Activated T-helper 17 cell treated with anti-CD3 and anti-CD28 coated beads, Interleukin-2, amount 50 U/mL, for 72 hours (primary cell): Measurements from ENCODE around the gene FAM9C. TPM values are rescaled to one million over a fixed set of nuclear protein-coding genes. Genes with fewer than 3 reads are reported as not detected.
"Not testable (repeated sequence)": the region's sequence is repeated elsewhere in the genome, so short reads cannot be mapped to it uniquely, and the experiment has no call there.

Experiments
- ATAC-seq: fragments of 150-1000 bp; cut with Tn5 transposase; replicated peaks from 2 replicates; pipeline ENCODE4 v1.10.0; 2021; ENCODE audit warnings: mild to moderate bottlenecking, moderate library complexity
- H3K27ac Mint-ChIP-seq: one replicate; pipeline ENCODE4 v1.8.0; 2022; ENCODE audit warnings: mixed read lengths
- H3K27me3 Mint-ChIP-seq: one replicate; pipeline ENCODE4 v1.8.0; 2022; ENCODE audit warnings: mixed read lengths
- H3K36me3 Mint-ChIP-seq: one replicate; pipeline ENCODE4 v1.8.0; 2022; ENCODE audit warnings: low read depth, mild to moderate bottlenecking, mixed read lengths
- H3K4me1 Mint-ChIP-seq: one replicate; pipeline ENCODE4 v1.8.0; 2022; ENCODE audit warnings: mixed read lengths
- H3K4me3 Mint-ChIP-seq: one replicate; pipeline ENCODE4 v1.8.0; 2022; ENCODE audit warnings: mild to moderate bottlenecking, mixed read lengths
- H3K9me3 Mint-ChIP-seq: one replicate; pipeline ENCODE4 v1.8.0; 2022; ENCODE audit warnings: mixed read lengths
- total RNA-seq, 2 donors: library from RNA; stranded (reverse); gene quantifications; one replicate each; pipeline ENCODE4 v1.2.3, GENCODE V29; 2022

Gene FAM9C
- total RNA-seq, 2 donors from 2014 or later: 0.21 TPM; not detected in 1

GRCh38 chrX:13036896-13037295 lies 7.5 kb downstream of the FAM9C start:
- H3K4me1 Mint-ChIP-seq: peaks cover 14% of the 10 kb centered on the region

GRCh38 chrX:13033193-13033592 lies 11.2 kb downstream of the FAM9C start:
- H3K27ac Mint-ChIP-seq: no peak overlapping the region
- H3K9me3 Mint-ChIP-seq: peaks cover 4% of the 10 kb centered on the region
- no peak overlapping the region for H3K4me3 Mint-ChIP-seq
- ATAC-seq: no peak
- no peaks in the 10 kb centered on the region for H3K36me3 Mint-ChIP-seq
- peaks cover 13% of the 10 kb centered on the region for H3K4me1 Mint-ChIP-seq
- H3K27me3 Mint-ChIP-seq: no peaks in the 10 kb centered on the region

More at GRCh38 chrX:13036896-13037295, 7.5 kb downstream of the FAM9C start:
- H3K27ac Mint-ChIP-seq: no peak overlapping the region
- ATAC-seq: no peak
- peak overlapping the region; percentile 22 for H3K4me3 Mint-ChIP-seq
- no peaks in the 10 kb centered on the region for H3K27me3 Mint-ChIP-seq
- H3K36me3 Mint-ChIP-seq: no peaks in the 10 kb centered on the region
- H3K9me3 Mint-ChIP-seq: peaks cover 12% of the 10 kb centered on the region

- ATAC-seq: peak; percentile 29
- Mint-ChIP-seq H3K36me3 (no peaks in the 10 kb centered on the region), H3K9me3 (peaks cover 3% of the 10 kb centered on the region), H3K4me1 (peaks cover 25% of the 10 kb centered on the region), H3K4me3 (peak overlapping the region; percentile 85), H3K27me3 (no peaks in the 10 kb centered on the region), H3K27ac (peak overlapping the region; percentile 88)
Observed at GRCh38 chrX:13029887-13030771, 14.3 kb downstream of the FAM9C start.

- peaks cover 29% of the 10 kb centered on the region for H3K4me1 Mint-ChIP-seq
- H3K9me3 Mint-ChIP-seq: peaks cover 3% of the 10 kb centered on the region
- H3K27me3 Mint-ChIP-seq: no peaks in the 10 kb centered on the region
- H3K4me3 Mint-ChIP-seq: peak overlapping the region; percentile 85
- ATAC-seq: no peak
- peak overlapping the region; percentile 88 for H3K27ac Mint-ChIP-seq
- no peaks in the 10 kb centered on the region for H3K36me3 Mint-ChIP-seq
Observed at GRCh38 chrX:13029637-13029886, 14.9 kb downstream of the FAM9C start.

GRCh38 chrX:13028871-13029636 lies 15.4 kb downstream of the FAM9C start:
- H3K36me3 Mint-ChIP-seq: no peaks in the 10 kb centered on the region
- H3K4me3 Mint-ChIP-seq: peak overlapping the region; percentile 85
- peaks cover 29% of the 10 kb centered on the region for H3K4me1 Mint-ChIP-seq

GRCh38 chrX:13026877-13027652 lies 17.4 kb downstream of the FAM9C start:
- H3K27ac Mint-ChIP-seq: peak overlapping the region; percentile 97
- H3K9me3 Mint-ChIP-seq: peaks cover 3% of the 10 kb centered on the region
- peak; percentile 54 for ATAC-seq
- no peaks in the 10 kb centered on the region for H3K27me3 Mint-ChIP-seq
- H3K36me3 Mint-ChIP-seq: no peaks in the 10 kb centered on the region
- H3K4me1 Mint-ChIP-seq: peaks cover 29% of the 10 kb centered on the region
- peak overlapping the region; percentile 85 for H3K4me3 Mint-ChIP-seq

More at GRCh38 chrX:13028871-13029636, 15.4 kb downstream of the FAM9C start:
- ATAC-seq: peak; percentile 30
- Mint-ChIP-seq H3K27me3 (no peaks in the 10 kb centered on the region), H3K9me3 (peaks cover 3% of the 10 kb centered on the region), H3K27ac (peak overlapping the region; percentile 88)

- H3K27me3 Mint-ChIP-seq: no peaks in the 10 kb centered on the region
- H3K36me3 Mint-ChIP-seq: no peaks in the 10 kb centered on the region
- no peak for ATAC-seq
- peaks cover 3% of the 10 kb centered on the region for H3K9me3 Mint-ChIP-seq
- peaks cover 22% of the 10 kb centered on the region for H3K4me1 Mint-ChIP-seq
- peak overlapping the region; percentile 85 for H3K4me3 Mint-ChIP-seq
- H3K27ac Mint-ChIP-seq: peak overlapping the region; percentile 97
Observed at GRCh38 chrX:13024986-13025385, 19.4 kb downstream of the FAM9C start.

GRCh38 chrX:13023979-13024378 lies 20.4 kb downstream of the FAM9C start:
- Mint-ChIP-seq H3K4me3 (peak overlapping the region; percentile 85), H3K27ac (peak overlapping the region; percentile 27), H3K27me3 (no peaks in the 10 kb centered on the region), H3K36me3 (no peaks in the 10 kb centered on the region), H3K9me3 (peaks cover 3% of the 10 kb centered on the region), H3K4me1 (peaks cover 22% of the 10 kb centered on the region)
- no peak for ATAC-seq

GRCh38 chrX:13023567-13023966 lies 20.9 kb downstream of the FAM9C start:
- Mint-ChIP-seq H3K4me1 (peaks cover 22% of the 10 kb centered on the region), H3K9me3 (peaks cover 3% of the 10 kb centered on the region), H3K27me3 (no peaks in the 10 kb centered on the region), H3K27ac (peak overlapping the region; percentile 27), H3K4me3 (peak overlapping the region; percentile 85), H3K36me3 (no peaks in the 10 kb centered on the region)
- ATAC-seq: peak; percentile 23

- Mint-ChIP-seq H3K4me1 (peaks cover 22% of the 10 kb centered on the region), H3K27me3 (no peaks in the 10 kb centered on the region), H3K27ac (peak overlapping the region; percentile 49), H3K9me3 (peaks cover 3% of the 10 kb centered on the region), H3K36me3 (no peaks in the 10 kb centered on the region), H3K4me3 (peak overlapping the region; percentile 85)
- ATAC-seq: no peak
Observed at GRCh38 chrX:13022926-13023325, 21.5 kb downstream of the FAM9C start.

GRCh38 chrX:13016731-13017130 lies 27.7 kb downstream of the FAM9C start:
- ATAC-seq, H3K36me3 Mint-ChIP-seq, H3K9me3 Mint-ChIP-seq, H3K27ac Mint-ChIP-seq, H3K27me3 Mint-ChIP-seq: not testable (repeated sequence)
- Mint-ChIP-seq H3K4me3 (peak overlapping the region; percentile 10), H3K4me1 (peaks cover 18% of the 10 kb centered on the region)

GRCh38 chrX:13015536-13016236 lies 28.7 kb downstream of the FAM9C start:
- no peak for ATAC-seq
- Mint-ChIP-seq H3K4me3 (peak overlapping the region; percentile 7), H3K36me3 (no peaks in the 10 kb centered on the region), H3K4me1 (peaks cover 18% of the 10 kb centered on the region), H3K9me3 (no peaks in the 10 kb centered on the region), H3K27ac (peak overlapping the region; percentile 36), H3K27me3 (no peaks in the 10 kb centered on the region)

- peak; percentile 58 for ATAC-seq
- Mint-ChIP-seq H3K27ac (peak overlapping the region; percentile 91), H3K4me3 (peak overlapping the region; percentile 80), H3K4me1 (peaks cover 22% of the 10 kb centered on the region), H3K27me3 (no peaks in the 10 kb centered on the region), H3K36me3 (no peaks in the 10 kb centered on the region), H3K9me3 (no peaks in the 10 kb centered on the region)
Observed at GRCh38 chrX:13014111-13015096, 30.0 kb downstream of the FAM9C start.
